Body of pancreas (tissue), 4 donors: ENCODE measurements around the gene ABHD17A.
A peak's percentile ranks its signal among the peaks of the same experiment; 100 is the strongest.

Source experiments
- POLR2A ChIP-seq, 3 donors: fragments of 450-650 bp; IDR thresholded peaks; one replicate each; pipeline ENCODE4 v1.6.1; 2016; ENCODE audit warnings: antibody characterized with exemption in 3 of 3, mild to moderate bottlenecking in 2 of 3
- TF ChIP-seq, protein P1 (sequence below), 7 experiments: fragments of 450-650 bp in 4 of 7; fragments of 200-600 bp in 3 of 7; sonication (generic) in 3 of 7; IDR thresholded peaks; one replicate each; pipeline ENCODE4 v1.5.1; 2016 to 2019; ENCODE audit warnings: antibody characterized with exemption in 7 of 7

DNA sequence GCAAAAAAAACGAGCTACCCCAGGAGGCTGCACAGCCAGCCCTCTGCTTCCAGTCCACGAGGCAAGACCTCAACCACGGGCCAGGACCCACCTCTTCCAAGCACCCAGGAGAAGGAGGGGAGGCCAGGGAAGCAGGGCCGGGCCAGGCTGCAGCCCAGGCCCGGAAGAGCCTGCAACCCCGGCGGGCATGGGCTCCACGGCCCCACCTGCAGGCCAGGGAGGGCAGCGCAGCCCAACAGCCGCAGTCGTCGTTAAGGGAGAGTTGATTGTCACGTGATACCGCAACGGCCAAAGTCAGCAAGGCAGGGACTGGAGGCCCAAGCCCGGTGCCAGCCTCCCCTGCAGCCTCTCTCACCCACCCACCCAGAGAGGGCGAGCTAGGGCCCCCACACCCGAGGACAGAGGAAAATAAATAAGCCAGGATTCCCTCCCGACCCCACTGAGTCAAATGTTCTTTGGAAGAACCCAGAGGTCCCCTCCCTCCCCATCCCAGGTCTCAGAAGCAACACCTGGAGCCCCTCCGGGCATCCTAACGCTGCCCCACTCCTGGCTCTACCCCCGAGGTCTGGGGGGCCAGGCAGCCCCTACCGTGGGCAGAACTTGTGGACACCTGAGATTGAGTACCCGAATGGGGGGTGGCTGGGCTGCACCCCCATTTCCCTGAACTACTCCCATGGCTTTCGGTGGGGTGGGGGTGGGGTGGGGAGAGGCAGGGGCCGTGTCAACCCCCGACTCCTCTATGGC is 31.8 kb downstream of the ABHD17A start:
- TF ChIP-seq, protein P1, sequence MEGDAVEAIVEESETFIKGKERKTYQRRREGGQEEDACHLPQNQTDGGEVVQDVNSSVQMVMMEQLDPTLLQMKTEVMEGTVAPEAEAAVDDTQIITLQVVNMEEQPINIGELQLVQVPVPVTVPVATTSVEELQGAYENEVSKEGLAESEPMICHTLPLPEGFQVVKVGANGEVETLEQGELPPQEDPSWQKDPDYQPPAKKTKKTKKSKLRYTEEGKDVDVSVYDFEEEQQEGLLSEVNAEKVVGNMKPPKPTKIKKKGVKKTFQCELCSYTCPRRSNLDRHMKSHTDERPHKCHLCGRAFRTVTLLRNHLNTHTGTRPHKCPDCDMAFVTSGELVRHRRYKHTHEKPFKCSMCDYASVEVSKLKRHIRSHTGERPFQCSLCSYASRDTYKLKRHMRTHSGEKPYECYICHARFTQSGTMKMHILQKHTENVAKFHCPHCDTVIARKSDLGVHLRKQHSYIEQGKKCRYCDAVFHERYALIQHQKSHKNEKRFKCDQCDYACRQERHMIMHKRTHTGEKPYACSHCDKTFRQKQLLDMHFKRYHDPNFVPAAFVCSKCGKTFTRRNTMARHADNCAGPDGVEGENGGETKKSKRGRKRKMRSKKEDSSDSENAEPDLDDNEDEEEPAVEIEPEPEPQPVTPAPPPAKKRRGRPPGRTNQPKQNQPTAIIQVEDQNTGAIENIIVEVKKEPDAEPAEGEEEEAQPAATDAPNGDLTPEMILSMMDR (IDR thresholded peaks at IDR 0.05), result peak; percentile 77 to 92 (median 90)
- no peak for TF ChIP-seq POLR2A (IDR thresholded peaks at IDR 0.05)
